Stimulated activated CD4-positive, alpha-beta T cell treated with anti-CD3 and anti-CD28 coated beads, TNF-alpha, amount 100 ng/mL, for 4 hours (primary cell): ENCODE data around the gene SCYL1.

Experiments used
- DNase-seq, 3 experiments: peaks; one replicate each; pipeline ENCODE4 v3.0.0-alpha.2; 2020; ENCODE audit warnings: low read depth in 3 of 3

SCYL1 gene

GRCh38 chr11:65536412-65537295 lies 11.8 kb downstream of the SCYL1 start:
- no peak for DNase-seq

- no peak for DNase-seq
These were observed 12.4 kb downstream of the SCYL1 start for GRCh38 chr11:65537296-65537597.

DNA sequence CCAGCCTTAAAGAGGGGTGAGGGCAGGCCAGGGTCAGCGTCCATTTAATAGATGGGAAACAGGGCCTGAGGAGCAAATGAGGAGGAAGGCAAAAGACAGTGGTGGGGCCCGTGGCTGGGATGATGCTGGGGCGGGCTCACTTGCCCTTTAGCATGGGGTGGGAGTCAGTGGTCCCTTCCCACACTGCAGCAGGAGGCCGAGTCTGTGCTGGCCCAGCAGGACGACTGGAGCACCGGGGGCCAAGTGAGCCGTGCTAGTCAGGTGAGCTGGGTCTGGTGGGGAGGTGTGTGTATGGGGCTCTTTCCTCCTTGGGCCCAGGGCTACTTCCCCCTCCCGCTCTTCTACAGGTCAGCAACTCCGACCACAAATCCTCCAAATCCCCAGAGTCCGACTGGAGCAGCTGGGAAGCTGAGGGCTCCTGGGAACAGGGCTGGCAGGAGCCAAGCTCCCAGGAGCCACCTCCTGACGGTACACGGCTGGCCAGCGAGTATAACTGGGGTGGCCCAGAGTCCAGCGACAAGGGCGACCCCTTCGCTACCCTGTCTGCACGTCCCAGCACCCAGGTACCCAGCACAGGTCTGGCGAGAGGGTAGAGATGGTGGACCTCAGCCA lies 12.8 kb downstream of the SCYL1 start:
- DNase-seq: no peak

GRCh38 chr11:65538232-65538914 lies 13.5 kb downstream of the SCYL1 start:
- DNase-seq: no peak

DNA sequence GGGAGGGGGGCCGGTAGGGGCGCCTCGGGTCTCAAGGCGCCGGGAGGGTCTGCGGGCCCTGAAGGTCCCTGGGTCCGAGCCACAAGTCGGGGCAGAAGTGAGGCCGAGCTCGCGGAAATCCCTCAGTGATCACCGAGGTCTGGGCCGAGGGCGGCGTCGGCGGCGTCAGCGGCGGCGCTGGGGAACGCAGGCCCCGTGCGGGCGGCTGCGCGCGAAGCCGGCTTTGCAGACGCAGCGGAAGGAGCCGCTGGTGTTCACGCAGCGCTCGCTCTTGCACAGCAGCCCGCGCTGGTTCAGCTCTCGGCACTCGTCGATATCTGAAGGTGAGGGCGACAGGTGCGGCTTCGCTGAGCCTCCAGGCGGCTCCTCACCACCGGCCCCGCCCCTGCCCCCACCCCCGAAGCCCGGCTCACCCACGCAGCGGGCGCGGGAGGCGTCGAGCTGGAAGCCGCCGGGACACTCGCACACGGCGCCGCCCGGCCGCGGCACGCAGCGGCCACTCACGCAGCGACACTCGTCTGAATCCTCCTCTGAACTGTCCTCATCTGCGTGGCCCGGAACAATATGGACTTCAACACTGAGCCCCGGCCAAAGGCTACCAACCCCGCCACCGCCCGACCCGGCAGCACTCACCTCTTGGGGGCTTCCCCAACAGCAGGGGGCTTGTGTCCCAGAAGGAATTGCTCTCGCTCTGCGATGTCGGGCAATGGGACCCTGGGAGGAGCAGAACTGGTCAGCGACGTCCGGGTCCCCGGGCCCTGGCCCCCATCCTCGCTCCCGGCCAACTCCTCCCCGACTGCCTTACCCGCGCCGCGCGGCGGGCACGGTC lies 14.2 kb downstream of the SCYL1 start:
- DNase-seq: no peak

GRCh38 chr11:65539744-65540289 lies 14.9 kb downstream of the SCYL1 start:
- DNase-seq: no peak

GRCh38 chr11:65540290-65541092 lies 15.6 kb downstream of the SCYL1 start:
- DNase-seq: peak; percentile 79 to 87 (median 80)

- DNase-seq: no peak
These were observed 16.5 kb downstream of the SCYL1 start for GRCh38 chr11:65541093-65541982.

GRCh38 chr11:65542738-65543390 lies 18.0 kb downstream of the SCYL1 start:
- no peak for DNase-seq

- no peak for DNase-seq
These were observed 21.0 kb downstream of the SCYL1 start for GRCh38 chr11:65545853-65546216.

DNA sequence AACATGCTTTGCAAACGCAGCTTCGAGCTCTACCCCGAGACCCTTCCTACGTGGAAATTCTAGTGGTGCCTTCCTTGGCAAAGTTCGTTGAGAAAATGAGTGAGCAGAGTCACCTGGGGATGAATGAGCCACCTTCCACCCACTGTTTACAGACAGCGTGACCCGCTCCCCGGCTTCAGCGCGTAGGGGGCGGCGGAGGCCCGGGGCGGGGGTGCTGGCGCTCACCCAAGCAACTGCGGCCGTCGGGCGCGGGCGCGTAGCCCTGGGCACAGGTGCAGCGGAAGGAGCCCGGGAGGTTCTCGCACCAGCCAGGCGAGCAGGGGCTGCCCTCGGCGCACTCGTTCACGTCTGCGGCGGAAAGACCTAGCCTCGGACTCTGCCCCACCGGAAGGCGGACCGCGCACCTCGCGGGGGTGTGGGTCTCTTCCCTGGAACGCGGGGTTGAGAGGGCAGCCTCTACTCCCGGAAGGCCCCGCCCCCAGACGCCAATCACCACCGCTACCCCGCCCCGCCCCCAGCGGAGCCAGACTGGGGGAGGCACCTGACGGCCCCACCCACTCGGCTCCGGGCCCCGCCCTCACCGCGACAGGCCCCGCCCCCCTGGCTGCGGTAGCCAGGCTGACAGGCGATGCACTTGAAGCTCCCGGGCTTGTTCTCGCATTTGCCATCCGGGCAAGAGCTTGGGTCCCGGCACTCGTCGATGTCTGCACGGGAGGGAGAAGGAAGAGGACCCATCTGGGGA lies 21.5 kb downstream of the SCYL1 start:
- peak; percentile 98 to 99 (median 98) for DNase-seq

DNA sequence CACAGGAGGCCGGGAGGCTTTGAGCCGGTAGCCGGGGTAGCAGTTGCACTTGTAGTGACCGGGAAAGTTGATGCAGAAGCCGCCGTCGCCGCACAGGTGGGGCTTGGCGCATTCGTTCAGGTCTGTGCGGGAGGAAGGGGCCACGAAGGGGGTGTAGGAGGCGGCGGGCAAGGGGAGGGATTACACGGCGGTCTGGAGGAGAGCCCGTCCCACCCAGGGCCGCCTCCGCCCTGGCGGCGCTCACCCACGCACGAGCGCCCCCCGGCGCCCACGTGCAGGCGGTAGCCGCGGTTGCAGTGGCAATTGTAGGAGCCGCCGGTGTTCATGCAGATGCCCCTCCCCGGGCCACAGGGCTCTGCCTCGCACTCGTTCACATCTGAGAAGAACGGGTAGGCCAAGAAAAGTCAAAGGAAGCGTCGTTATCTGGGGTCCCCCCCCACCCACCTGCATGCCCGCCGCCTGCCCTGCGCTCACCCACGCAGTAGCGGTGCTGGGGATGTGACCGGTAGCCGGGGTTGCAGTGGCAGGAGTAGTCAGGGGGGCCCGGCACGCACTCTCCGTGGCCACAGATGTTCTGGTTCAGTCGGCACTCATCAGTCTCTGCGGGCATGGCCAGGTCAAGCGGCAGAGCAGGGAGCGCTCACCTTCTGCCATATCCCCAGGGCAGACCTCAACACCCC lies 22.7 kb downstream of the SCYL1 start:
- DNase-seq: no peak

- no peak for DNase-seq
These were observed 23.5 kb downstream of the SCYL1 start for GRCh38 chr11:65548395-65548794.

GRCh38 chr11:65549096-65549495 lies 24.2 kb downstream of the SCYL1 start:
- no peak for DNase-seq

DNA sequence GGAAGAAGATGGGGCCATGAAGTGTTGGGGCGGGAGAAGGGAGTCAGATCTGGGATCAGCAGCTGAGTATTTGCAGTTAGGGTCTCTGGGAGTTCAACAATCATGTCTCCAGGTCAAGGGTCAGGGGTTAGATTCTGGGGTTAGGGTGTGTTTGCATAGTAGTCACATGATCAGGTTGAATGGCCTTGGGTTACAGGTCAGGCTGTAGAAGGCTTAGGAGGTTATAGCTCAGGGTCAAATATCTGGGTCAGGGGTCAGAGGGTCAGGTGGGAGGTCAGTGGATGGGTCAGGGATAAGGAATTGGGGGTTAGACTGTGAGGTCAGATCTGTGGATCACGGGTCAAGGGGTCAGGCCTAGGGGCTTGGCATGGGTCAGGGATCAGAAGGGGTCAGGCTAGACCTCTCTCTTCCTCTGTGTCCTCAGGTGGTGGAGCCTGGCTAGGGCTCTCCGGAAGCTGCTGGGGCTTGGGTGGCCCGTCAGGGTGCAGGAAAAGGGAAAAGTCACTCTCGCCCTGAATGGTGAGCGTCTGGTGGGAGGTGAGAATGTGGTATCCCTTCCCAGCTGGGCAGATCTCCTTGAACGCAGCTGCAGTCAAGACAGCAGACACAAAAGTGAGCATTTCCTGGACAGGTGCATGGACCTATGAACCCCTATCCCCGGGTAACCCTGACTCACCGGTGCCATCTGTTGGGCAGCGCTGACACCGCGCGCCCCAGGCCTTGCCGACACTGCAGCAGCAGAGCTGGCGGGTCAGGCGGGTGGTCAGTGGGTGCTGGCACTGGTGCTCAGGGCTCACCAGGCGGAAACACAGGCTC lies 26.9 kb downstream of the SCYL1 start:
- no peak for DNase-seq

GRCh38 chr11:65552388-65552951 lies 27.6 kb downstream of the SCYL1 start:
- no peak for DNase-seq
